ENCODE data around the gene NLRP3. TPM values are rescaled to one million over a fixed set of nuclear protein-coding genes. Genes with fewer than 3 reads are reported as not detected.

The NLRP3 gene
- total and polyA plus RNA-seq, 10 of the 15 experiments (the other 5 are each of a cell fraction or from before 2014, with no cell fraction given): 1.8 to 10.4 (median 5.0) TPM

GRCh38 chr1:247487057-247487456, 71.1 kb downstream of the NLRP3 start:
- Histone ChIP-seq H3K36me3 (ENCODE audit: control insufficient read depth in 2 of 2, insufficient read depth in 2 of 2, low read length in 1 of 2) (no peaks in the 10 kb centered on the region), H3K9ac (ENCODE audit: control insufficient read depth, insufficient read depth, low read length) (no peak overlapping the region), H3K4me1 (ENCODE audit: control insufficient read depth, insufficient read depth, low read length) (no peaks in the 10 kb centered on the region), H3K27me3 (replicated peaks in 1 of 2; ENCODE audit: control insufficient read depth in 2 of 2, insufficient read depth in 2 of 2, low read length in 1 of 2) (peaks cover 0 to under 1% of the 10 kb centered on the region in 2 experiments; a peak in 2 of 4 replicates), H3K4me3 (no peak overlapping the region), H3K9me3 (replicated peaks; ENCODE audit: control insufficient read depth, insufficient read depth, low read length) (no peaks in the 10 kb centered on the region), H3K79me2 (ENCODE audit: control insufficient read depth, insufficient read depth, low read length) (no peaks in the 10 kb centered on the region), H4K20me1 (ENCODE audit: control insufficient read depth, insufficient read depth) (no peaks in the 10 kb centered on the region), H2AFZ (ENCODE audit: control insufficient read depth, low read depth, low read length) (no peak overlapping the region), H3K4me2 (ENCODE audit: control insufficient read depth, insufficient read depth) (no peak overlapping the region), H3K27ac (ENCODE audit: control insufficient read depth, insufficient read depth) (no peak overlapping the region)
- ATAC-seq (peak; percentile 97), DNase-seq (ENCODE audit: low read depth, low spot score) (peak; percentile 28), FAIRE-seq (peak; percentile 72)
- in situ Hi-C loops (cut with MboI): no loop called here
- ChIA-PET POLR2A (interaction anchor here (1.0 to 2.2 kb wide), 2 partner anchors 11 to 97 kb away, joined by 4 to 10 read pairs; no protein-coding TSS in a partner anchor), RAD21 (ENCODE audit: unreplicated experiment) (interaction anchor here (1.0 to 8.6 kb wide), 15 partner anchors 35 to 580 kb away, joined by 3 to 140 read pairs (median 4); partner anchors contain the start of gene NLRP3), SMC1A (ENCODE audit: uncharacterized antibody, unreplicated experiment) (interaction anchor here (0.7 to 8.6 kb wide), 31 partner anchors 8 to 408 kb away, joined by 3 to 174 read pairs (median 5); partner anchors contain the start of genes NLRP3 and ZNF670), CTCF (interaction anchor here (0.6 to 8.8 kb wide), 27 partner anchors 10 to 924 kb away, joined by 3 to 197 read pairs (median 5); partner anchors contain the start of gene NLRP3)
- TF ChIP-seq MTA2 (IDR thresholded peaks at IDR 0.05; ENCODE audit: low read depth) (no peak), YY1 (IDR thresholded peaks at IDR 0.05; ENCODE audit: low read depth, low read length) (0 out of 2 replicates have a peak, but pooled peaks have one; percentile 36), CTCF (IDR thresholded peaks at IDR 0.05 in 2 of 3, conservative IDR thresholded peaks at IDR 0.05 in 1 of 3; ENCODE audit: control insufficient read depth in 2 of 3, extremely low read depth in 1 of 3, insufficient read depth in 1 of 3, low read depth in 3 of 3, low read length in 3 of 3) (peak; percentile 58 to 79 (median 65)), RAD21 (IDR thresholded peaks at IDR 0.05; ENCODE audit: insufficient read depth, low read depth, low read length) (peak; percentile 99), EED (IDR thresholded peaks at IDR 0.05; ENCODE audit: low read depth) (no peak), KDM1A (IDR thresholded peaks at IDR 0.05; ENCODE audit: borderline replicate concordance) (no peak), SMARCA5 (IDR thresholded peaks at IDR 0.05) (peak; percentile 83), SKIL (IDR thresholded peaks at IDR 0.05; ENCODE audit: low read depth, poor library complexity, severe bottlenecking) (peak; percentile 52), SMC3 (IDR thresholded peaks at IDR 0.05; ENCODE audit: borderline replicate concordance, low read length) (peak; percentile 81), RUNX3 (IDR thresholded peaks at IDR 0.05; ENCODE audit: low read length) (no peak), RBBP5 (conservative IDR thresholded peaks at IDR 0.05) (no peak), CHD2 (IDR thresholded peaks at IDR 0.05; ENCODE audit: borderline replicate concordance, low read depth, low read length) (no peak), PAX8 (IDR thresholded peaks at IDR 0.05) (peak; percentile 71; the same call in 1 of the 2 replicates), CEBPB (IDR thresholded peaks at IDR 0.05; ENCODE audit: borderline replicate concordance in 1 of 2, low read depth in 2 of 2, low read length in 2 of 2) (no peak), NR2F1 (conservative IDR thresholded peaks at IDR 0.05) (no peak), ZBED1 (IDR thresholded peaks at IDR 0.05; ENCODE audit: borderline replicate concordance) (no peak), MEF2B (IDR thresholded peaks at IDR 0.05; ENCODE audit: partially characterized antibody, poor library complexity, severe bottlenecking) (no peak)
- BruUV-seq (replicated peaks): no TSS peak
- intact Hi-C loops (cut with micrococcal nuclease; ENCODE audit: unreplicated experiment): loop anchor here (1.0 to 10.0 kb wide), 5 partner anchors 97 to 580 kb away; no protein-coding TSS in a partner anchor
